ENCODE results near the gene NUP210L.

NUP210L gene

GRCh38 chr1:153962088-153963029 is 192.5 kb downstream of the NUP210L start:
- DNase-seq: peak; percentile 83

GRCh38 chr1:153961421-153961820 is 193.5 kb downstream of the NUP210L start:
- DNase-seq: no peak

- DNase-seq: no peak
Measured at GRCh38 chr1:153960206-153960605, 194.7 kb downstream of the NUP210L start.

GRCh38 chr1:153959454-153959853 is 195.4 kb downstream of the NUP210L start:
- no peak for DNase-seq

- no peak for DNase-seq
Measured at GRCh38 chr1:153958961-153959260, 196.0 kb downstream of the NUP210L start.

GRCh38 chr1:153958111-153958960 is 196.5 kb downstream of the NUP210L start, which contains the start of gene CRTC2:
CRTC2 (minus strand) TSS chr1:153958612; CDS start chr1:153958497, 115 bp downstream.
- peak; percentile 100 for DNase-seq

GRCh38 chr1:153957744-153958110 is 197.1 kb downstream of the NUP210L start:
- DNase-seq: no peak

- no peak for DNase-seq
Measured at GRCh38 chr1:153956997-153957715, 197.7 kb downstream of the NUP210L start.

- DNase-seq: no peak
Measured at GRCh38 chr1:153954826-153955225, 200.0 kb downstream of the NUP210L start.

- DNase-seq: no peak
Measured at GRCh38 chr1:153953859-153954365, 201.0 kb downstream of the NUP210L start.

GRCh38 chr1:153951801-153952200 is 203.1 kb downstream of the NUP210L start:
- no peak for DNase-seq

- DNase-seq: no peak
Measured at GRCh38 chr1:153951183-153951582, 203.7 kb downstream of the NUP210L start.

GRCh38 chr1:153946622-153947241 is 208.1 kb downstream of the NUP210L start, which contains the start of gene DENND4B:
DENND4B (minus strand) TSS chr1:153946718; CDS start chr1:153944374, 2,344 bp downstream.
- peak; percentile 91 for DNase-seq

GRCh38 chr1:153945795-153946621 is 208.9 kb downstream of the NUP210L start:
- peak; percentile 73 for DNase-seq

- DNase-seq: no peak
Measured at GRCh38 chr1:153945131-153945794, 209.6 kb downstream of the NUP210L start.

- no peak for DNase-seq
Measured at GRCh38 chr1:153944827-153945117, 210.1 kb downstream of the NUP210L start.

- no peak for DNase-seq
Measured at GRCh38 chr1:153944005-153944826, 210.7 kb downstream of the NUP210L start.

- DNase-seq: no peak
Measured at GRCh38 chr1:153942766-153943549, 211.9 kb downstream of the NUP210L start.

Measured in islet precursor cell (in vitro differentiated cells).